Fibroblast of lung (primary cell): ENCODE data around the gene LIN52.

Source experiments
- EZH2 ChIP-seq: IDR thresholded peaks from 2 replicates; pipeline ENCODE4 v1.5.1; 2012; ENCODE audit warnings: low read length, control low read depth, mild to moderate bottlenecking; ENCODE audit errors: missing control alignments
- TF ChIP-seq, protein P1 (sequence below), 2 donors: IDR thresholded peaks in 1 of 2; conservative IDR thresholded peaks in 1 of 2; 1 replicate in 1 of 2; 2 replicates in 1 of 2; pipeline ENCODE4 v1.5.1; 2011 to 2012; ENCODE audit warnings: low read length in 2 of 2, control low read depth in 1 of 2, inconsistent platforms in 1 of 2, low read depth in 1 of 2, mild to moderate bottlenecking in 1 of 2

GRCh38 chr14:74035556-74035955 lies 49.2 kb upstream of the LIN52 start:
- TF ChIP-seq, protein P1, sequence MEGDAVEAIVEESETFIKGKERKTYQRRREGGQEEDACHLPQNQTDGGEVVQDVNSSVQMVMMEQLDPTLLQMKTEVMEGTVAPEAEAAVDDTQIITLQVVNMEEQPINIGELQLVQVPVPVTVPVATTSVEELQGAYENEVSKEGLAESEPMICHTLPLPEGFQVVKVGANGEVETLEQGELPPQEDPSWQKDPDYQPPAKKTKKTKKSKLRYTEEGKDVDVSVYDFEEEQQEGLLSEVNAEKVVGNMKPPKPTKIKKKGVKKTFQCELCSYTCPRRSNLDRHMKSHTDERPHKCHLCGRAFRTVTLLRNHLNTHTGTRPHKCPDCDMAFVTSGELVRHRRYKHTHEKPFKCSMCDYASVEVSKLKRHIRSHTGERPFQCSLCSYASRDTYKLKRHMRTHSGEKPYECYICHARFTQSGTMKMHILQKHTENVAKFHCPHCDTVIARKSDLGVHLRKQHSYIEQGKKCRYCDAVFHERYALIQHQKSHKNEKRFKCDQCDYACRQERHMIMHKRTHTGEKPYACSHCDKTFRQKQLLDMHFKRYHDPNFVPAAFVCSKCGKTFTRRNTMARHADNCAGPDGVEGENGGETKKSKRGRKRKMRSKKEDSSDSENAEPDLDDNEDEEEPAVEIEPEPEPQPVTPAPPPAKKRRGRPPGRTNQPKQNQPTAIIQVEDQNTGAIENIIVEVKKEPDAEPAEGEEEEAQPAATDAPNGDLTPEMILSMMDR (conservative IDR thresholded peaks at IDR 0.05 in 1 of 2, IDR thresholded peaks at IDR 0.05 in 1 of 2; ENCODE audit: low read depth in 1 of 2, low read length in 2 of 2), result no peak
- TF ChIP-seq EZH2, result no peak
